SK-N-MC (cell line): ENCODE measurements around the gene IZUMO1.

Experiments used
- EZH2 ChIP-seq: fragments of 200-600 bp; sonication (generic); IDR thresholded peaks from one replicate; pipeline ENCODE4 v1.6.1; 2017; ENCODE audit warnings: antibody characterized with exemption
- POLR2AphosphoS5 ChIP-seq: IDR thresholded peaks from 2 replicates; pipeline ENCODE4 v1.6.1; 2012; ENCODE audit warnings: mild to moderate bottlenecking, low read depth, low read length, borderline replicate concordance

DNA sequence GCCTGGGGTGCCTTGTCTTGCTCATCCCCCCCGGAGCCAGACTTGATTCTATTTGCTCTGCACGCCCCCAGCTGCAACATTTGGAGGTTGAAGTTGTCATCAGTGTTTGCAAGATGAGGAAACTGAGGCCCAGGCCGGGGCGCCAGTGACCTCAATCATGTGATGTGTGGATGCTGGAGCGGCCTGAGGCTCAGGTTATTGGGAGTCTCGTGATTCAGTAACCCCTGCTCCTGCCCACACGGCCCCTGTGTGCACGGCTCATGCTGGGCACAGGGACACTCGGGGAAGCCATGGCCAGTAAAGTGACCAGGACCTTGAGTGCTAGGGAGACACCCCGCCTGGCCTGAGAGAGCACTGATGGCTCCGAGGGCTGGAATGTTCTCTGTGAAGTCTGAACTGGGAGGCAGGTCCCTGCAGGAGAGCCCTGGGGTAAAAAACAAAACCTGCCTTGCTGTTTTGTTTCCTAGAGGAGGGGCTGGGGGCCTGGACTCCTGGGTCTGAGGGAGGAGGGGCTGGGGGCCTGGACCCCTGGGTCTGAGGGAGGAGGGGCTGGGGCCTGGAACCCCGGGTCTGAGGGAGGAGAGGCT is 10.5 kb upstream of the IZUMO1 start:
- TF ChIP-seq POLR2AphosphoS5, result no peak
- TF ChIP-seq EZH2, result no peak
